CMK (cell line): ENCODE measurements around the gene PCNX2.
"Not testable (repeated sequence)": the region's sequence is repeated elsewhere in the genome, so short reads cannot be mapped to it uniquely, and the experiment has no call there.

Experiments used
- DNase-seq: peaks from one replicate; pipeline ENCODE4 v3.0.0-alpha.2; 2010; ENCODE audit warnings: low read depth

Gene PCNX2

DNA sequence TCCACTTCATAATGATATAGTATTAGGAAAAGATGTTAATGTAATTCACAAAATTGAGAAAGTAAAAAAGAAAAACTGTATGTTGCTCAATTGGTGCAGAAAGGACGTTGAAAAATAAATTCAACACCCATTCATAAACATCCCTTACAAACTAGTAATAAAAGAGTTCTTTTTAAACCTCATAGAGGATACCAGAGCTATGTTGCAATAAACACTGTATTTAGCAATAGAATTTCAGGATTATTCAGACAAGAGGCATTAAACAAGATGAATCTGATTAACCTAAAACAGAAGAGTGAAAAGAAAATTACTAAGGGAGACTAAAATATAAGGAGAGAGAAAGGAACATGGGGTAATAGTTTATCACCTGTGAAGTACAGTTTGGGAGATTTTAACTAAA is 190.3 kb downstream of the PCNX2 start:
- DNase-seq: no peak

DNA sequence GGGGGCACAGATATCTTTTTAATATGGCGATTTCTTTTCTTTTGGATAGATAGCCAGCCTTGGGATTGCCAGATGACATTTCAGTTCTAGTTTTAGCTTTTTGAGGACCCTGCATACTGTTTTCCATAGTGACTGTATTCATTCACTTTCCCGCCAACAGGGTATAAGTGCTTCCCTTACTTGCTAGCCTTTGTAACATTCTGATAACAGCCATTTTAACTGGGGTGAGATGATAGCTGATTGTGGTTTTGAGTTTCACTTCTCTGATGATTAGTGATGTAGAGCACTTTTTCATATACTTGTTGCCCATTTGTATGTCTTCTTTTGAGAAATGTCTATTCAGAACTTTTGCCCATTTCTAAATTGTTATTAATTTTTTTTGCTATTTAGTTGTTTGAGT is 193.2 kb downstream of the PCNX2 start:
- peak; percentile 54 for DNase-seq

DNA sequence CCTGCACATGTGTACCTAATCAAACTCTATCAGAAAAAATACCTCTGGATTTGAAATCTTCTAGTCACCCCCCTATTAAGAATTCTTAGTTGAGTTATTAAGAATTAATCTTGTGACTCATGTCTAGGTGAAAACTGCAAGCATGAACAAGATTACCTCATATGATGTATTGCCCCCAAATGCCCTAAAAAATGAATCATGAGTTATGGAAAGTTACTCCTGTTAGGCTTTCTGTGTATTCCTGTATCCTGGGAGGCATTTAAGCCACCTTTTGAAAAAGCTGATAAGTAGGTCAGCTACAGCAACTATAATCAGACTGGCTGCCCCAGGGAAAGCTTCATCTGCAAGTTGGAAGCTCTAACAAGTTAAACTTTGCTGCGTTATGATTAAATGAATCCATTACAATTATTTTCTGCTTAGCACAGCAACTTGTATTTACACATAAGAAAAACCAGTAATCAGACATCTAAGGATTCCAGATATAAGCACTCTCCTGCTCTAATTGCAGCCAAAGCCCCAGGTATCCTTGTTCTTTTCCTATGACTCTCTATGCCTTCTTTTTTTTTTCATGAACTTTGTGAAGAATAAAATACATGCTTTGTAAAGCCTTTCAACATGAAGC is 197.5 kb downstream of the PCNX2 start:
- no peak for DNase-seq

DNA sequence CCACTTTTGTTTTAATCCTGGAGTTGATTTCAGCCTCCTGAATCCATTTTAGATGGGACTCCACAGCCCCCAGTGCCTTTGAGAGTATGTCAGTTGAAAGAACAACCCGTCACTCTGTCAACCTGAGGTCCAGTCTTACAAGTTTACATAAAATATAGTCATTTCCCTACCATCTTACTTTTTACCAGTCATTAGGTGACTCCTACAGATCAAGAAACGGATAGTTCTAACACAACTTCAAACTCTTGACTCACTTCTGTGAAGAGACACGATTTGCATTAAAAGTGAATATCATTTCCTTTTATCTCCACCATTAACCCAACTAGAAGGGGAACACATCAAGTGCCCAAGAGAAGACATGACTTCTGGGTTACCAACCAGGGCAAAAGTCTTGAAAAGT is 198.0 kb downstream of the PCNX2 start:
- DNase-seq: no peak

DNA sequence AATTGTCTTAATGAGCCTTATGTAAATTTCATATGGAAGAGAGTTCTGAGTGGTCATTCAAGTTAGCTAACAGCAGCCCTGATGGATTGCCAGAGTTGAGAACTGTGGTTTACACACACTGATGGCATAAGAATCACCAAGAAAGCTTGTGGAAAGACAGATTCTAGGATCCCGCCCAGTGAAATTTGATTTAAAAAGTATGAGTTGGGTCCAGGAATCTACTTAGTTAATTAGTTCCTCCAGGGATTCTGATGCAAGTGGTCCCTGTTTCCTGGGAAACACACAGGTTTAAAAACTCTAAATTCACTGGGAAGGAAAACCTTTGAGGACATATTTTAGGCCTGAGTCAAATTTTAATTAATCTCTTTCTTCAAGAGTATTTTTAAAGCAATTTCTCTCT is 200.8 kb downstream of the PCNX2 start:
- DNase-seq: no peak

DNA sequence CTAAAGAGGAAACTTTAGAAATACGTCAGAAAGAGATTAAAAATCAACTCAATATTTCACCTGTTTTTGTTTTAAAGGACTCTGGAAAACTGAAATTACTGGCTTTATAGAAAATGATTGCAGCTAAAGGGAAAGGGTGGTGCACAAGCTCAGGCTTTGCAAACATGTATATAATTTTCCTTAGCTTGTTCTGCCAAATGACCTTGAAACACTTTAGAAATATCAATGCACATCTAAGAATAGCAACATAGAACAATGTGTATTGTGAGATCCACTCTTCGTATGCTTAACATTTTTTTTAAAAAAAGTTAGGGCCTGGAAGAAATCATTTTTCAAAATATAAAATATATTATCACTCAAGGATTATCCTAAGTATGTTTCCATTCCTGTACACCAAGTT is 201.3 kb downstream of the PCNX2 start:
- DNase-seq: no peak

DNA sequence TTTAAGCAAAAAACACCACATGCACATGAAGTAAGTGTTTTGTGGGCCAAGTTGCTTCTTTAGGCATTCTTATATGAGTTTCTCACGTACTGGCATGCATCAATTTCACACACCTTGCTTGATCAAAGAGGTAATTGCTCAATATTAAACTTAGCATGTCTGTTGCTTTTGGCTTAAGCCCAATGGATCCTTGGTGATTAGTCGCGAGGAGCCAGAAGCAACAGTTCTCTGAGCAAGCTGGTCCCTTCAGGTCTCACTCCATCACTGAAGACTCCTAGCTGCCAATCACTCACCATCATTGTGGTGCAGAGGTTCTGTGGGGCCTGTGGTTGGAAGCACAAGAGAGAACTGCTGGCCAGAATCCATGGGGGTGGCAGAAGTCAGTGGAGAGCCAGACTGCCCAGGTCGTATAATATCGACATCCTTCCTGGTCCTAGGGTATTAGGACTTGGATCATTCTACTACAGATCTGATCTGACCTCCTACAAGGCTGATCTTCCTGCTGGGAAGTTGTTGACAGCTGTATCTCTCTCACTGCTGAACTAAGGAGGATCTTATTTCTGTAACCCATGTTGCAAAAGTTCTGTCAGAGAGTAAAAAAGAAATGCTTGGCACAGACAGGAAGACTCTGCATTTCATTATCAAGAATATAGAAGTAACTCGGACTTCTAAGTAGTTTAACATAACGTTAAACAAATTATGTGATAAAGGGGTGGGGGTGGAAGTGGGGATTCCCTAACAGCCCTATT is 204.6 kb downstream of the PCNX2 start:
- DNase-seq: no peak

DNA sequence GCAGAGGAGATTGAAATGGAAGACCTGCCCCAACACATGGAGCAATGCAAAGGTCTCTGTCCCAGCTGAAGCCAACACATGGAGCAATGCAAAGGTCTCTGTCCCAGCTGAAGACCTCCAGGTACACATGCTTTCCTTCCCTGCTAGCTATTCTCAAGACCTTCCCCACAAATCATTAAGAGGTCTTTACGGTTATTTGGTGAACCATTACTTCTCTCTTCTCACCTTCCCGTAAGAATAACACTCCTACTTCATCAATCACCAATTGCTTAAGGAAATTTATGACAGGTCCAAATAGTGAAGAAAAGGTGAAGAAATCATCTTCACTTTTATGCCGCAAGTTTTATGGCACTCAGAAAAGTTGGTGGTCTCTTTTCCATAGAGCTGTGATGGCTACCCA is 206.3 kb downstream of the PCNX2 start:
- DNase-seq: no peak

DNA sequence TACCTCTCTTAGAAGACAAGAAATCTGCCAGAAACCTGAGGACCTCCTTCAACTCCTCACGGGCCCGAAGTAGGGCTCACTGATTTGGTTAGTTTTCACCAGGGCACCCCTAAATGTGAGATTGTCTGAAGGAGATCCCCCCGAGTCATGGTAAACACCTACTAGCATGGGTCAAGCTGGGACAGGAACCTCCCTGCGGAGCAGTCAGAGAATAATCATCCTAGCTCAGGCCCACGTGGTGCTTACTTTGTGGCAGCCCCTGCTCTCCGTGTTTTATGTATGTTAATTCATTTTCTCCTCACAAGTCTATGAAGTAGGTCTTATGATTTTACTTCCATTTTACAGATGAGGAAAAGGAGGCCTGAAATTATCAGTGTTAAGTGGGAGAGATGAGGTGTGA is 206.9 kb downstream of the PCNX2 start:
- no peak for DNase-seq

DNA sequence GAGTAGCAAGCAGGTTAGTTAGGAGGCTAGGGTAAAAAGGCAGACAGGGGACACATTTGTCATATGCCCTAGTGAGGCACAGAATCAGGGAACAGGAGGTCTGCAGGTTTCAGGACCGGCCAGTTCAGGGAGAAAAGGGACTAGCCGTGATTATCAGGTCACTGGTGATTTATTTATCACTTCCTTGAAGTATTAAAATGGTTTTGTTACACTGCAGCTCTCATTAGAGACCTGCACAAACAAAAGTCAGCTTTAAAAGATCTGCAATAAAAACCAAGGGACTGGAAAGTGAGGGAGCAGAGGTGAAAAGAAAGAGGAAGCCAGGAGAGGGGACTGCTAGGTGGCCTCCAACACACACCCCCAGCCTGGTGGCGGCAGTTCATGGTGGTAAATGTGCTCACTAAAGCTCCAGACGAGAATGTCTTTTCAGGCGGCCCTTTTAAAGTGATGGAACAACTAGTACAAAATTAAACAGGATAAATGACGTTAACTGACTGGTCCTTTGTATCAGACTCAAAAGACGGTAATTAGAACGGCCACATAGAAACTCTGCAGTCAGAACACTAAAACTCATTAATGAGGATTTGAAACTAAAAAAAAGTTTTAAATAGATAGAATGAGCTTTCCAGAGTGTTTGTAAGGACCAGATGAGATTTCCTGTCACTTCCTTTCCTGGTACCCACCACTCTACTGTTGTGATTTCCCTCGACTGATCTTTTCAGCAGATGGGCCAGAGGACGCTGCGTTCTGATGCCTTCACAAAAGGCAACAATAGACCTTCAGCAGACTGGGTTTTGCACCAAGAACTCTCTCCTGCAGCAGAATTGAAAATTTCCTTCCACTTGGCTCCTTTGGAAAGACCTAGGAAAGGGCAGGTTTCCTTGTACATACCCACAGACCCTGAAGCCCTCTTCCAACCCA is 208.3 kb downstream of the PCNX2 start:
- DNase-seq: no peak

DNA sequence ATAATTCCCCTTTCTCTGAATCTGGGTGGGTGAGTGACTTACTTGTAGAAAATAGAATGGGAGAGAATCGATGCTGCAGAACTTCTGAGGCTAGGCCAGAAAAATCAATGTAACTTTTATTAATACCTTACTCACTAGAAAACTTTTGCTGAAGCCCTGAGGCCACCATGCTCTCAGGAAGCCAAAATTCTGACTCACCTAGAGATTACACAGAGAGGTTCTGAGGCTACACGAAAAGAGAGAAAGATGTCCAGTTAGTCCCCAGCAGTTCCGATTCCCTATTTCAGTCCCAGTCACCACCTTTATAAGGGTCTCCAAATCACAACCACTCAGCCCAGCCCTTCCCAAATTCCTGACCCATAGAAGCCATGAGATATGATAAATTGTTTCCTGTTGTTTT is 210.0 kb downstream of the PCNX2 start:
- no peak for DNase-seq

DNA sequence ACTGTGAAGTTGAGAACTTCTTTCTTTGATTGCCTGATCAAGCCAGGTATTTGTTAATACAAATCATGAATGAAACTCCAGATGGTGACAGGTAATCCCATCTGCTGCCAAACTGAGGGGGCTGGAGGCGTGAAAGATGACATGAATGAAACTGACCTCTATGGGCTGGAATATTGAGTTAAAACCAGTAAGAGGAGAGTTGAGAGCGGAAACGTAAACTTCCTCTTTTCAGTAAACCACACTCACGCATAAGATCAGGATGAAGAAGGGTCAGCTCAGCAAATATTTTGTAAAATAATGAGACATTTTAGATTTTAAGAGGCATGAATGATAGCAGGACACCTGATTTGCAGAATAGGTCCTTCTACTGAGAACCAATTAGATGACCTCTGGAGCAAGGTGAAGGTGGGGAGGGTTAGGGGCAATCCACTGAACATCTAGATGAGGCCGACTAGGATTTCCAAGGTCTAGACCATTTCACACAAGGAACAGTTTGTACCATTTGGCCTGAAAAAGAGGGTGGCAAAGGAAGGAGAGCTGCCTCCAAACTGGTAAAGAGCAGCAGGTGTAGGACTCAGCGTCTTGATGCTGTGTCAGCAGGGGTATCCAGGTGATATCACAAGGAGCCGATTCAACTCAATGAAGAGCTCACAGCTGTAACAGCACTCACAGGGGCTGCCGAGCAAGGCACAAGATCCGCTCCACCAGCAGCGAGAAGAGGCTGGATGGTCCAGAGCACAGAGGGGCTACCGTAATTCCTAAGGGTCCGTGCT is 212.6 kb downstream of the PCNX2 start:
- no peak for DNase-seq

DNA sequence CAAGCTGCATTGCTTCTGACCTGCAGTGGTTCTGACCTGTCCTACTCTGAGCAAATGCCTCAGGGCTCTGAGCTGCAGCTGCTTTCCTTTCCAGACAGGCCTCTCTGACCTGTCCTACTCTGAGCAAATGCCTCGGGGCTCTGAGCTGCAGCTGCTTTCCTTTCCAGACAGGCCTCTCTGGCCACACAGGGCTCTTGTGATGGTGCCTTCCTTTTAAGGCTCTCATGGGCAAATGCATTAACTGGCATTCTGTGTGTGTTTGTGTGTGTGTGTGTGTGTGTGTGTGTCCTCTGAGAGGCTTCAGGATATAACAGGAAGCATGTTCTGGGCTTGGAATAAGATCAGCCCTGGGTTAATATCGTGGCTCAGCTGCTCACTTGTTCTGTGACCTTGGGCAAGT is 213.8 kb downstream of the PCNX2 start:
- peak; percentile 15 for DNase-seq

DNA sequence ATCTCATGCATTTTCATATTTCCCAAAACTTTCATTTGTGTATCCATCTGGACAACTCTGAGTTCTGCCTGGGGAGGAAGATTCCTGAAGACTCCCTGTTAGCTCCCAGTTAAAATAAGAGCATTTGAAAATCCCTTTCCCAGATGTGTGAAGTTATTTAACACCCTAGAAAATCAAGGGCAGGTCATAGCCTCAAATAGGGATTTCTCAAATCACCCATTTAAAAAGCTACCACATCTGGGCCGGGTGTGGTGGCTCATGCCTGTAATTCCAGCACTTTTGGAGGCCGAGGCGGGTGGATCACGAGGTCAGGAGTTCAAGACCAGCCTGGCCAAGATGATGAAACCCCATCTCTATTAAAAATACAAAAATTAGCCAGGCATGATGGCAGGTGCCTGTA is 214.7 kb downstream of the PCNX2 start:
- DNase-seq: not testable (repeated sequence)

DNA sequence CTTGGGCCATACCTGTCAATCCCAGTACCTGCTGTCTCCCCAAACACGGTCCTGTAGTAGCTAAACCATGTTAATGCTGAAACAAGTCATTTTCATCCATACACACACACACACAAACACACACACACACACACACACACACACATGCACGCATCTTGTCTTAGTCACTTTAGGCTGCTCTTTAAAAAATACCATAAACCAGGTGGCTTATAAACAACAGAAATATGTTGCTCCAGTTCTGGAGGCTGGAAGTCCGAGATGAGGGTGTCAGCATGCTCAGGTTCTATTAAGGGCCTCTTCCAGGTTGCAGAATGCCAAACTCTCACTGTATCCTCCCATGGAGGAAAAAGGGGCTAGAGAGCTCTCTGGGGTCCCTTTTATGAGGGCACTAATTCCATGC is 215.2 kb downstream of the PCNX2 start:
- no peak for DNase-seq

DNA sequence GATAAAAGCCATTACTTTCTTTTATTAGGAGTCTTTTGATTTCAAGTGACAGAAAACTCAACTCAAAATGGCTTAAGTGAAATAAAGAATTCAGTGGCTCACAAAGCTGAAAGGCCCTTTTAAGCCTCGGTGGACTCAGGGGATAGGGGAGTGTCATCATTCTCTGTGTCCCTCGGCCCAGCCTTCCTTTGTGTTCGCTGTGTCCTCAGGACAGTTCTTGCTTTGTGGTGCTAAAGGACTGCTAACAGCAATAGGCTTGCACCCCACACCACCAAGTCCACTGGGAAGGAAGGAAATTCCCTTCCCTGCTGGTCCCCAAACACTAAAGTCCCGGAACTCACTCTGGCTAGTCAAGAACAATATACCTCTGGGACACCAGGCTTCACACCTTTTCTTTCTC is 216.0 kb downstream of the PCNX2 start:
- no peak for DNase-seq

DNA sequence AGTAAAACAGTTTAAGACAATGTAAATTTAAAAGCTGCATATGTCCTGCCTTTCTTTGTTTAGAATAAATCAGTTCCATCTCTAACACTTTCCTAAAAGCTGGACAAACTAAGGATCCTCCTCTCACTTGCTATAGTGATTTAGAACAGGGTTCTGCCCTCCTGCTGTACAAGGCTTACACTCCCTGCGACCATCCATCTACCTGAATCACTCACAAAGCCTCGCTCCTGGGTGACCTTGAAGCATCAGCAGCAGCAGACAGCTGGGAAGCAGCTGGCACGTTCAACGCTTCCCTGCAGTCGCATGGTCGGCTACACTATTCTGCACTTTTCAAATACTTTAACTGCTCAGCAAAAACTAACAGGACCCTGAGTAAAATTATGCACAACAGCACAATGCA is 217.1 kb downstream of the PCNX2 start:
- DNase-seq: no peak

DNA sequence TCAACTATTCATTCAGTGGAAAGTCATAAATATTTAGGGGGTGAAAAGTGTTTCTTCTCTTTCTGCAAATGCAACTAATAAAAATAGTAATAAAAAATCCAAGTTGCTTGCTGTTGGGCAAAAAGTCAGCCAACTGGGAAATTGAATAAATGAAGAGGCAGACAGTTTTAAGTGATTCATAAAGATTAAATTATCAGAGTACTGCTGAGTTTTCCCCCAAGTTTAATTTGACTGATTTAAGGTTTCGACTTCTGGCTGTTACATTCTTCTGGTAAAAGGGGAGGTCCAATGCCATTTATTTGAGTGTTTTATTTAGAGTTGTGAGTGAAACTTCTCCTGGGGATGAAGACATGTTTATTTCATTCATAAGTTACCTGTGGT is 219.6 kb downstream of the PCNX2 start:
- no peak for DNase-seq

DNA sequence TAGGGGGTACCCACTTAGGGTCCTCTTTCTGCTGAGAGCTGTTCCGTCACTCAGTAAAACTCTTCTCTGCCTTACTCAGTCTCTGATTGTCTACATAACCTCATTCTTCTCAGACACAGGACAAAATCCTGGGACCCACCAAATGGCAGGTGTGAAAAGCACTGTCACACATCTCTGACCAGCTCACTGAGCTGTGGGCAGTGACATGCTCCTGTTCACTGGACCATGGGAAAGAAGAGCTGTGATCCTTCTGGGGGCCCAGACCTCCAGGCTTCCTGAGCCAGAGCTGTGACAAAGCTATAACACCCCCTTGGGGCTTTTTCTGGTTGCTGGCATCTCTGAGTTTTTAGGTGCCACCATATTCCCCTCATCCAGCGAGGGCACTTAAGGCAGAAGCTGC is 229.4 kb downstream of the PCNX2 start:
- DNase-seq: no peak

DNA sequence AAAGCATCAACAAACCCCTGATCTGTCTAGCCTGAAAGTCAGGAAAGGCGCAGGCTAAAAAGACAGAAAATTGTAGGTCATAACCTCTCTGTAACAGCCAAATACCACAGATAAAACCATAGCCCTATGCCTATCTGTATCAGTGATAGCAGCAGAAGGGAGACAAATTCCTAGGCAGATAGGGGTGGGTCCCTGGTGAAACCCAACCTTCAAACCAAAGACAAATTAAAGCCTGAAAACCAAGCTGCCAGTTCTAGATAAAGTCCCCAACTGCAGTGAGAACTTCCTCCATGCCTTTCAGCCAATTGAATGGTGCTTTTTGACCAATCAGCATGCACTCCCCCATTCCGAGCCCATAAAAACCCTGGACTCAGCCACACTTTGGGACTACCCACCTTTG is 229.8 kb downstream of the PCNX2 start:
- peak; percentile 7 for DNase-seq

DNA sequence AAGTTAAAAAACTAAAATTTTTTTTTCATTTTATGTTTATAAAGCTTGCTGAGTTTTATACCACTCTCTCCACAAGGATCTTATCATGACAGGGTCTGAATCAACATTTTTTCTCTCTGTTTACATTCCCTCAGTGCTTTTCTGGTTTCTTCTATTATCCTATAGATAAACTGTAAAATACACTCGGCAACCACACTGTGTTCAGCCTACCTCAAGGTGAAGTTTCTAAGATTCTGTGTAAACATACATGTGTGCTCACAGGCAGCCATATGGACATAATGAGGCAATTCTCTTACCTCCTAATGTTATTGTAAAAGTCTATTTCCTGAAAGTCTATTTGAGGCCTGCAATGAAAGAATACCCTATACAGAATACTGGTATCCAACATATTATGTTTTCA is 230.5 kb downstream of the PCNX2 start:
- DNase-seq: no peak

DNA sequence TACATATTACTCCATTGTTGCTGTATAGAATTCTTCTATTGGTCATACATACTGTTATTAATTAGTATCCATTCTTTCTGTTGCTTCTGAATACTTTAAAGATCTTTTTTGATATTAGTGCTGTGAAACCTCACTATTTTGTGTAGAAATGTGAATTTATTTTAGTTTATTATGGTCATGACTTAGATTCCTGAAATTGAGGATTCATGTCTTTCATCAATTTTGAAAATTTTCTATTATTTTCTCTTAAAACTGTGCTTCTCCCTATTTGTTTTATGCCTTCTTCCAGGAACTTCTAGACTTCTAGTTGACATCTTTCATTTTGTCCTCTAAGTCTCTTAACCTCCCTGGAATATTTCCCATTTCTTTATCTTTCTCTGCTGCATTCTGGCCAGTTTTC is 232.1 kb downstream of the PCNX2 start:
- no peak for DNase-seq
